Neuronal stem cell (in vitro differentiated cells): ENCODE results near the gene BNC1.

Experiments
- DNase-seq: peaks from one replicate; pipeline ENCODE4 v3.0.0-alpha.2; 2013; ENCODE audit warnings: low spot score
- H2AFZ ChIP-seq: one replicate; pipeline ENCODE4 v1.6.1; 2013; ENCODE audit warnings: mild to moderate bottlenecking, low read length, inconsistent platforms
- H2AK5ac ChIP-seq: 2 replicates; pipeline ENCODE4 v1.6.1; 2013; ENCODE audit warnings: low read depth, mild to moderate bottlenecking, inconsistent platforms, low read length, moderate library complexity, mixed read lengths
- H2BK120ac ChIP-seq: 2 replicates; pipeline ENCODE4 v1.6.1; 2013; ENCODE audit warnings: low read depth, mild to moderate bottlenecking, inconsistent platforms, low read length, moderate library complexity, mixed read lengths
- H2BK12ac ChIP-seq: one replicate; pipeline ENCODE4 v1.6.1; 2013; ENCODE audit warnings: low read length, inconsistent platforms
- H2BK15ac ChIP-seq: 2 replicates; pipeline ENCODE4 v1.6.1; 2013; ENCODE audit warnings: mild to moderate bottlenecking, low read length, inconsistent platforms, mixed read lengths
- H2BK5ac ChIP-seq: one replicate; pipeline ENCODE4 v1.6.1; 2013; ENCODE audit warnings: inconsistent platforms, mild to moderate bottlenecking, low read length, moderate library complexity
- H3K14ac ChIP-seq: one replicate; pipeline ENCODE4 v1.6.1; 2013; ENCODE audit warnings: low read length, inconsistent platforms
- H3K18ac ChIP-seq: 2 replicates; pipeline ENCODE4 v1.6.1; 2013; ENCODE audit warnings: low read length, inconsistent platforms
- H3K23ac ChIP-seq: 2 replicates; pipeline ENCODE4 v1.6.1; 2013; ENCODE audit warnings: low read depth, mild to moderate bottlenecking, mixed read lengths, low read length, inconsistent platforms; ENCODE audit not compliant: poor library complexity
- H3K27ac ChIP-seq: replicated peaks from 3 replicates; pipeline ENCODE4 v1.5.1; 2013; ENCODE audit warnings: low read length, inconsistent platforms
- H3K27me3 ChIP-seq, 3 experiments: 2 replicates each; pipeline ENCODE4 v1.6.1; 2013; ENCODE audit warnings: low read length in 3 of 3, mild to moderate bottlenecking in 2 of 3, inconsistent platforms in 1 of 3, low read depth in 1 of 3, mixed read lengths in 1 of 3, moderate library complexity in 1 of 3; ENCODE audit not compliant: control insufficient read depth in 3 of 3, insufficient read depth in 3 of 3
- H3K36me3 ChIP-seq, 2 donors: replicated peaks in 1 of 2; 2 replicates each; pipeline ENCODE4 v1.6.1; 2013; ENCODE audit warnings: low read length in 2 of 2; ENCODE audit not compliant: control insufficient read depth in 2 of 2, insufficient read depth in 2 of 2
- H3K4ac ChIP-seq: 2 replicates; pipeline ENCODE4 v1.6.1; 2013; ENCODE audit warnings: inconsistent platforms, mild to moderate bottlenecking, low read length, moderate library complexity
- H3K4me1 ChIP-seq, 2 donors: 1 replicate in 1 of 2; 2 replicates in 1 of 2; pipeline ENCODE4 v1.6.1; 2013; ENCODE audit warnings: low read length in 2 of 2, low read depth in 1 of 2; ENCODE audit not compliant: control insufficient read depth in 2 of 2, insufficient read depth in 1 of 2
- H3K4me2 ChIP-seq: one replicate; pipeline ENCODE4 v1.6.1; 2013; ENCODE audit warnings: mild to moderate bottlenecking, low read length, inconsistent platforms; ENCODE audit not compliant: insufficient read depth, poor library complexity, severe bottlenecking
- H3K4me3 ChIP-seq, 2 donors: 2 replicates each; pipeline ENCODE4 v1.5.1; 2013; ENCODE audit warnings: low read length in 2 of 2, mild to moderate bottlenecking in 2 of 2, inconsistent platforms in 1 of 2, moderate library complexity in 1 of 2
- H3K79me1 ChIP-seq: one replicate; pipeline ENCODE4 v1.6.1; 2013; ENCODE audit warnings: low read depth, mild to moderate bottlenecking, inconsistent platforms, low read length, moderate library complexity
- H3K9ac ChIP-seq: one replicate; pipeline ENCODE4 v1.6.1; 2013; ENCODE audit warnings: mild to moderate bottlenecking, low read depth, low read length, inconsistent platforms; ENCODE audit not compliant: poor library complexity
- H3K9me3 ChIP-seq, 2 donors: replicated peaks in 1 of 2; 2 replicates each; pipeline versions ENCODE3 to v1.6.1; 2013; ENCODE audit warnings: low read length in 2 of 2, mild to moderate bottlenecking in 2 of 2, inconsistent platforms in 1 of 2, low read depth in 1 of 2, mixed read lengths in 1 of 2, moderate library complexity in 1 of 2; ENCODE audit not compliant: control insufficient read depth in 2 of 2, insufficient read depth in 1 of 2
- H4K8ac ChIP-seq: one replicate; pipeline ENCODE4 v1.6.1; 2013; ENCODE audit warnings: low read depth, mild to moderate bottlenecking, inconsistent platforms, low read length, moderate library complexity
- H4K91ac ChIP-seq: one replicate; pipeline ENCODE4 v1.6.1; 2013; ENCODE audit warnings: low read length, low read depth, mild to moderate bottlenecking, inconsistent platforms; ENCODE audit not compliant: poor library complexity
- WGBS, 2 donors: extraction: QIAGEN DNeasy Blood & Tissue Kit; methylation state at CpG; one replicate each; pipeline ENCODE4 v1.1.7; 2013; ENCODE audit warnings: missing lambda C conversion rate in 2 of 2, mixed read lengths in 1 of 2; ENCODE audit not compliant: insufficient read length in 2 of 2, insufficient replicate concordance in 1 of 2; ENCODE audit errors: extremely low coverage in 2 of 2; 5-methylcytosine and 5-hydroxymethylcytosine counted together

BNC1 gene

DNA sequence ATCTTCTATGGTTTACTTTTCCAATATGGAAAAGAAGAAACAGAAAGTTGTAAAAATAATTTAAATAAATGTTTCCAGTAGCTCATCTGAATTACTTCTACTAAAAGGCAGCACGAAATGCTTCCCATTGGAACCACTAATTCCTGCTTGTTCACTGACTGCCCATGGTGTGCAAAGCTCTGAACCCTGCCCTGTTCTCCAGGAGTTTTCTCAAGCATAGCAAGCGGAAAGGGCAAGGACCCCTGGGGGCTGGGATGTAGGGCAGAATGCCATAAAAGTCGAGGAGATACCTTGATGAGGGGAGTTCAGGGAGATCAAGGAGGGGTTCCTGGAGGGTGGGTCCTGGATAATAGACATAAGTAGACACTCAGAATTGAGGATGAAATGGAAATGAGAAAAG, 35.3 kb upstream of the BNC1 start:
- H2AK5ac ChIP-seq = no peak overlapping the region
- no peak for DNase-seq
- no peak overlapping the region for H2BK12ac ChIP-seq
- no peak overlapping the region for H3K9ac ChIP-seq
- H2BK15ac ChIP-seq = no peak overlapping the region
- H2BK120ac ChIP-seq = no peak overlapping the region
- H2AFZ ChIP-seq = no peak overlapping the region
- no peak overlapping the region for H3K4me3 ChIP-seq
- no peak overlapping the region for H3K23ac ChIP-seq
- no peak overlapping the region for H3K4ac ChIP-seq
- no peaks in the 10 kb centered on the region for H3K36me3 ChIP-seq
- no peaks in the 10 kb centered on the region for H3K79me1 ChIP-seq
- no peak overlapping the region for H4K8ac ChIP-seq
- H4K91ac ChIP-seq = no peak overlapping the region
- no peak overlapping the region for H3K18ac ChIP-seq
- WGBS, 2 donors = no CpG with 5 or more reads among the region's 3 CpGs
- H2BK5ac ChIP-seq = no peak overlapping the region
- H3K9me3 ChIP-seq = no peaks in the 10 kb centered on the region
- peaks cover 0 to 3% (median 0%) of the 10 kb centered on the region in 3 experiments for H3K27me3 ChIP-seq
- H3K14ac ChIP-seq = no peak overlapping the region
- no peak overlapping the region for H3K27ac ChIP-seq
- no peak overlapping the region for H3K4me2 ChIP-seq
- H3K4me1 ChIP-seq = peaks cover 0 to 3% of the 10 kb centered on the region in 2 donors

DNA sequence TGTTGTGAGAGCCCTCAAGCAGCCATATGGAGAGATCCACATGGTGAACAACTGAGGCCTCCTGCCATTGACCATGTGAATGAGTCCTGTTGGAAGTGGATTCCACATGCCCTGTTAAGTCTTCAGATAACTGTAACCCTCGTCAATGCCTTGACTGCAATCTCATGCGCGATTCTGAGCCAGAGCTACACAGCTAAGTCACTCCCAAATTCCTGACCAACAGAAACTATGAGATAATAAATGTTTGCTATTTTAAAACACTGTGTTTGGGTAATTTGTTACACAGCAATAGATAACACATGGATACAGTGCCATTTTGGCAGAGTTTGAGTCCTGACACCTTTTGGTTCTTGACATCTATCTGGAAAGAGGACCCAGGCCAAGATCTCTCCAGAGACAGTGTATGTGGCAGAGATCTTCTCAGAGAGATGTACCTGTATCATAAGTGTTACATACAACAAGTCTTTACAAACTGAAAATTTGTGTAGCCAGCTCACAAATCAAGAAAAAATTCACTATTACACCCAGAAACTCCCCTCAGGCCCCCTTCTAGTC, 34.5 kb upstream of the BNC1 start:
- H2AFZ ChIP-seq = no peak overlapping the region
- peaks cover 0 to 3% (median 0%) of the 10 kb centered on the region in 3 experiments for H3K27me3 ChIP-seq
- WGBS, 2 donors = no CpG with 5 or more reads among the region's 3 CpGs
- no peak overlapping the region for H3K4me2 ChIP-seq
- no peak overlapping the region for H3K14ac ChIP-seq
- H3K18ac ChIP-seq = no peak overlapping the region
- H3K27ac ChIP-seq = no peak overlapping the region
- H3K79me1 ChIP-seq = no peaks in the 10 kb centered on the region
- H2BK15ac ChIP-seq = no peak overlapping the region
- H2BK120ac ChIP-seq = no peak overlapping the region
- no peak overlapping the region for H4K91ac ChIP-seq
- H3K23ac ChIP-seq = no peak overlapping the region
- no peak overlapping the region for H3K4me3 ChIP-seq
- peaks cover 0 to 3% of the 10 kb centered on the region in 2 donors for H3K4me1 ChIP-seq
- H3K36me3 ChIP-seq = no peaks in the 10 kb centered on the region
- H3K9me3 ChIP-seq = no peaks in the 10 kb centered on the region
- no peak overlapping the region for H2AK5ac ChIP-seq
- H3K9ac ChIP-seq = no peak overlapping the region
- H2BK12ac ChIP-seq = no peak overlapping the region
- no peak overlapping the region for H4K8ac ChIP-seq
- no peak overlapping the region for H3K4ac ChIP-seq
- DNase-seq = no peak
- H2BK5ac ChIP-seq = no peak overlapping the region

DNA sequence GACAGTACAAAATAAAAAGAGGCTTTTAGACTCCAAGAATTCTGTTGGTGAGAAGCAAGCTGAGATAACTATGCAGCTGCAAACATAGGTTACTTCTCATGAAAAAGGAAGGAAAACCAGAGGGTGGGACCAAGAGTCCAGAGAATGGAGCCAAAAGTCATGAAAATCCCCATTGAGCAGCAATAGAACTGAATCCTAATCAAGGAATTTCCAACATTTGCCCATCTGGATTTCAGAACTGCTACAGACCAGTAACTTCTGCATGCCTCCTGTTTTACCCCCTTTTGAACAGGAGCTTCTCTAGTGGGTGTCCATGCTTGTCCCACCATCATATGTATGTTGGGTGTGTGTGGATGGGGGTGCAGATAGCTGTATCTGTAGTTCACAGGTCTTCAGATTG, 33.6 kb upstream of the BNC1 start:
- no peak for DNase-seq
- Histone ChIP-seq H3K18ac (no peak overlapping the region), H2BK120ac (no peak overlapping the region), H3K27ac (no peak overlapping the region), H3K23ac (no peak overlapping the region), H3K4ac (no peak overlapping the region), H3K14ac (no peak overlapping the region), H3K9me3 (no peaks in the 10 kb centered on the region), H3K79me1 (no peaks in the 10 kb centered on the region), H2BK5ac (no peak overlapping the region), H4K91ac (no peak overlapping the region), H2AK5ac (no peak overlapping the region), H4K8ac (no peak overlapping the region), H3K4me2 (no peak overlapping the region), H2AFZ (no peak overlapping the region), H3K4me1 (peaks cover 0 to 2% of the 10 kb centered on the region in 2 donors), H2BK12ac (no peak overlapping the region), H3K4me3 (no peak overlapping the region), H3K27me3 (peaks cover 0 to 3% (median 0%) of the 10 kb centered on the region in 3 experiments), H3K36me3 (no peaks in the 10 kb centered on the region), H3K9ac (no peak overlapping the region), H2BK15ac (no peak overlapping the region)

DNA sequence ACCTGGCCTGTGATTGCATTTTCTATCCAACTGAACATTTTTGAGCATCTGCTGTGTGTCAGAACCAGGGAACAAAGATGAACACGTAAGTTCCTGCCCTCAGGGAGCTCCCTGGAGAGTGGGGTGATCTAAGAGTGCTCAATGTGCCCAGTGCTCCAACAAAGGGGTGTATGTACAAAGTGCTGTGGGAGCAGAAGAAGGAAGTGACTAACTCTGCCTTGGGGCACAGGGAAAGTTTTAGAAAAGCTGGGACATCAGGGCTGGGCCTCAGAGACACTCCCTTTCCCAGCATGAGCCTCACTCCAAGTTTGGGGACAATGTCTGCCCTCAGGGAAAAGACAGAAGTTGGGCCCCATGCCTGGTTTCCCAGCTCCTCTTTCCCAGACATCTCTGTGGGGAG, 27.6 kb upstream of the BNC1 start:
- H3K27me3 ChIP-seq = peaks cover 0 to 7% (median 0%) of the 10 kb centered on the region in 3 experiments
- no peak overlapping the region for H3K9ac ChIP-seq
- WGBS, 2 donors = no CpG with 5 or more reads among the region's 1 CpG
- H3K79me1 ChIP-seq = no peaks in the 10 kb centered on the region
- no peak overlapping the region for H2BK120ac ChIP-seq
- H2BK15ac ChIP-seq = no peak overlapping the region
- no peak overlapping the region for H4K8ac ChIP-seq
- H3K4me2 ChIP-seq = no peak overlapping the region
- H3K36me3 ChIP-seq = no peaks in the 10 kb centered on the region
- H2BK5ac ChIP-seq = no peak overlapping the region
- H4K91ac ChIP-seq = no peak overlapping the region
- H3K27ac ChIP-seq = no peak overlapping the region
- H2BK12ac ChIP-seq = no peak overlapping the region
- no peaks in the 10 kb centered on the region for H3K4me1 ChIP-seq
- no peak overlapping the region for H3K18ac ChIP-seq
- no peak overlapping the region for H3K14ac ChIP-seq
- H3K4me3 ChIP-seq = no peak overlapping the region
- DNase-seq = no peak
- H2AFZ ChIP-seq = no peak overlapping the region
- no peak overlapping the region for H2AK5ac ChIP-seq
- no peak overlapping the region for H3K4ac ChIP-seq
- H3K23ac ChIP-seq = no peak overlapping the region
- no peaks in the 10 kb centered on the region for H3K9me3 ChIP-seq
